Kidney (tissue), 14 donors: Measurements from ENCODE around the gene PARP12. TPM values are rescaled to one million over a fixed set of nuclear protein-coding genes. Genes with fewer than 3 reads are reported as not detected.

Experiments used
- DNase-seq, 5 donors: peaks; one replicate each; pipeline ENCODE4 v3.0.0-alpha.2; 2013 to 2020
- FAIRE-seq: peaks from 2 replicates; lab custom pipeline; 2012; peaks lifted over from hg19 to GRCh38; lab: Jason Lieb, UNC
- H3K27ac ChIP-seq, 2 donors: one replicate each; pipeline ENCODE4 v1.7.0; 2013; ENCODE audit warnings: low read depth in 2 of 2, low read length in 2 of 2, inconsistent platforms in 1 of 2
- H3K27me3 ChIP-seq: one replicate; pipeline ENCODE4 v1.7.1; 2013; ENCODE audit warnings: low read length, inconsistent platforms; ENCODE audit not compliant: control insufficient read depth, insufficient read depth
- H3K36me3 ChIP-seq, 3 donors: one replicate each; pipeline versions ENCODE4 v1.7.0 to v1.7.1; 2013; ENCODE audit warnings: low read length in 3 of 3, control low read depth in 1 of 3, inconsistent platforms in 1 of 3; ENCODE audit not compliant: insufficient read depth in 3 of 3, control insufficient read depth in 2 of 3
- H3K4me1 ChIP-seq, 3 donors: one replicate each; pipeline versions ENCODE4 v1.7.0 to v1.7.1; 2013; ENCODE audit warnings: low read length in 3 of 3, inconsistent platforms in 1 of 3, low read depth in 1 of 3; ENCODE audit not compliant: control insufficient read depth in 2 of 3, insufficient read depth in 2 of 3
- H3K4me3 ChIP-seq, 3 donors: one replicate each; pipeline versions ENCODE4 v1.7.0 to v1.8.1; 2013; ENCODE audit warnings: low read length in 3 of 3, control low read depth in 1 of 3, inconsistent platforms in 1 of 3
- H3K9ac ChIP-seq, 3 donors: one replicate each; pipeline versions ENCODE4 v1.7.0 to v1.7.1; 2013; ENCODE audit warnings: low read length in 3 of 3, control low read depth in 1 of 3, inconsistent platforms in 1 of 3
- H3K9me3 ChIP-seq, 3 donors: one replicate each; pipeline versions ENCODE4 v1.7.0 to v1.7.1; 2013; ENCODE audit warnings: low read length in 3 of 3, control low read depth in 1 of 3, inconsistent platforms in 1 of 3; ENCODE audit not compliant: control insufficient read depth in 2 of 3, insufficient read depth in 1 of 3
- intact Hi-C: fragments of 100-400 bp; cut with DNase I; formaldehyde crosslinking; loops from one replicate; pipeline ENCODE4 v1.11.1; 2022
- polyA plus RNA-seq: library from polyadenylated mRNA; stranded (reverse); fragments of 350-450 nt; fragmentation: Illumina TruSeq; extraction: RNeasy Lipid Tissue Mini Kit (QIAGEN cat#74804); gene quantifications from one replicate; pipeline ENCODE4 v1.2.3, GENCODE V29; 2014; ENCODE audit warnings: low read depth, low replicate concordance; ENCODE audit not compliant: insufficient read depth
- total RNA-seq: library from RNA; stranded (reverse); fragmentation: NEBNext Ultra II Directional; extraction: Animal tissue kit (Norgen Biotek cat#: 25700); gene quantifications from one replicate; pipeline ENCODE4 v1.2.1, GENCODE V29; 2021
- TF ChIP-seq, protein P1 (sequence below): IDR thresholded peaks from 3 replicates; pipeline ENCODE4 v1.5.1; 2012; ENCODE audit warnings: mild to moderate bottlenecking, moderate library complexity, borderline replicate concordance; ENCODE audit not compliant: insufficient read depth; ENCODE audit errors: extremely low read depth
- donor health status: control.
- donor health status: control.
- donor health status: control.
- donor health status: control.
- donor health status: control.
- donor health status: DM: yes; HTN: yes; CAD: no.
- donor health status: Normal renal cell carcinoma (clear cell type).

The PARP12 gene
- total and polyA plus RNA-seq, 2 donors from 2014 or later = 15.2 to 40.2 TPM

DNA sequence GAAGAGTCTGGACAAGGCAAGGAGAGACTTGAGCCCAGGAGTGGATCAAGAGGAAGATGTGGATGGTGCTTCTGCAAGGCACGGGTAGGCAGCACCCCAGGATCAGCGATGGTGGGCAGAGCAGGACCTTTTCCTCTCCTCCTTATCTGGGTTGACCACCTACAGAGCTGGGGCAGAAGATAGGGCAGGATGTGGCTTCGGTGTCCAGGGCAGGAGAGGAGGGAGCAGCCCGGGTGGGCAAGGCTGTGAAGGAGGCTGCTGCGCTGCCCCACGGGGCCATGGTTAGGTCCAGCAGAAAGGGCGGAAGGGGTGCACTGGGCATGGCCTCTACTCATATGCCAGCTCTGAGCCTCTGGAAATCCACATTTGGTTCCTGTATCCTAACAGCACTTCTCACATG lies 20.0 kb upstream of the PARP12 start:
- Histone ChIP-seq H3K27ac (no peak overlapping the region), H3K36me3 (peaks cover 0 to 5% (median 0%) of the 10 kb centered on the region in 3 donors), H3K4me3 (no peak overlapping the region), H3K9ac (no peak overlapping the region), H3K27me3 (no peaks in the 10 kb centered on the region), H3K9me3 (no peaks in the 10 kb centered on the region), H3K4me1 (no peaks in the 10 kb centered on the region)
- DNase-seq = no peak
- TF ChIP-seq, protein P1, sequence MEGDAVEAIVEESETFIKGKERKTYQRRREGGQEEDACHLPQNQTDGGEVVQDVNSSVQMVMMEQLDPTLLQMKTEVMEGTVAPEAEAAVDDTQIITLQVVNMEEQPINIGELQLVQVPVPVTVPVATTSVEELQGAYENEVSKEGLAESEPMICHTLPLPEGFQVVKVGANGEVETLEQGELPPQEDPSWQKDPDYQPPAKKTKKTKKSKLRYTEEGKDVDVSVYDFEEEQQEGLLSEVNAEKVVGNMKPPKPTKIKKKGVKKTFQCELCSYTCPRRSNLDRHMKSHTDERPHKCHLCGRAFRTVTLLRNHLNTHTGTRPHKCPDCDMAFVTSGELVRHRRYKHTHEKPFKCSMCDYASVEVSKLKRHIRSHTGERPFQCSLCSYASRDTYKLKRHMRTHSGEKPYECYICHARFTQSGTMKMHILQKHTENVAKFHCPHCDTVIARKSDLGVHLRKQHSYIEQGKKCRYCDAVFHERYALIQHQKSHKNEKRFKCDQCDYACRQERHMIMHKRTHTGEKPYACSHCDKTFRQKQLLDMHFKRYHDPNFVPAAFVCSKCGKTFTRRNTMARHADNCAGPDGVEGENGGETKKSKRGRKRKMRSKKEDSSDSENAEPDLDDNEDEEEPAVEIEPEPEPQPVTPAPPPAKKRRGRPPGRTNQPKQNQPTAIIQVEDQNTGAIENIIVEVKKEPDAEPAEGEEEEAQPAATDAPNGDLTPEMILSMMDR = no peak
- intact Hi-C loops = no loop called here
- FAIRE-seq = no peak

DNA sequence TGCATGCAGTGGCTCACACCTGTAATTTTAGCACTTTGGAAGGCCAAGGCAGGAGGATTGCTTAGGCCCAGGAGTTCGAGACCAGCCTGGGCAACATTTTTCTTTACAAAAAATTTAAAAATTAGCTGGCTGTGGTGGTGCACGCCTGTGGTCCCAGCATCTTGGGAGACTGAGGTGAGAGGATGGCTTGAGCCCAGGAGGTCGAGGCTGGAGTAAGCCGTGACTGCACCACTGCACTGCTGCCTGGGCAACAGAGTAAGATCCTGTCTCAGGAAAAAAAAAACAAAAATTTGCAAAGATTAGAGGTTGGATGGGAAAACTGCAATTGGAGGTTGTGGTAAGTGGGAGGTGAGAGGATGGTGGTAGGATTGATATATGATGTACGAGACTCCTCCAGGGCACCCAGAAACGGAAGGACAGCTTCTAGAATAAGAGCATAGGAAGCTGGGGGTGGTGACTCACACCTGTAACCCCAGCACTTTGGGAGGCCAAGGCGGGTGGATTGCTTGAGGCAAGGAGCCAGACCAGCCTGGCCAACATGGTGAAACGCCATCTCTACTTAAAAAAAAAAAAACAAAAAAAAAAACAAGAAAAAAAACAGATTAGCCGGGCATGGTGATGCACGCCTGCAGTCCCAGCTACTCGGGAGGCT lies 19.1 kb upstream of the PARP12 start:
- no peak for DNase-seq
- Histone ChIP-seq H3K36me3 (peaks cover 0 to 4% (median 0%) of the 10 kb centered on the region in 3 donors), H3K9ac (no peak overlapping the region), H3K27ac (no peak overlapping the region), H3K27me3 (no peaks in the 10 kb centered on the region), H3K4me1 (no peaks in the 10 kb centered on the region), H3K9me3 (no peaks in the 10 kb centered on the region), H3K4me3 (no peak overlapping the region)
- TF ChIP-seq, protein P1 = no peak
- intact Hi-C loops = no loop called here
- FAIRE-seq = no peak

DNA sequence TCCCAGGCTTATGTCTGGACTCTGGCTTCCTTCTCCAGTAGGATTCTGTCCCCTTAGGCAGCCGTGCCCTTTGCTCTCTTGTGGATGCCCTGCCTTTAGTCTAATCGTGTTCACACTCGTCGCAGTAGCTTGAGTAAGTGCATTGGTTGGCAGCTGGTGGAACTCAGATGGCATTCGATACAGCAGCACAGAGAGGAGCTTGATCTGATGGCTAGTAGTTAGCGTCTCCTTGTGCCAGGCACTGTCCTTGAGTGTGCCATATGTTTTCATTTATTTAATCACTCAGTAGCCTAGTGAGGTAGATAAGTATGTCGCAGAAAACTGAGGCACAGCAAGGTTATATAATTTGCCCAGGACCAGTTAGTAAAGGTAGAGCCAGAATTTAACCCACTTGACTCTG lies 18.2 kb upstream of the PARP12 start:
- intact Hi-C loops = no loop called here
- TF ChIP-seq, protein P1 = no peak

More for the DNA sequence above, 18.2 kb upstream of the PARP12 start:
- Histone ChIP-seq H3K36me3 (no peaks in the 10 kb centered on the region), H3K9ac (no peak overlapping the region), H3K4me1 (no peaks in the 10 kb centered on the region), H3K27me3 (no peaks in the 10 kb centered on the region), H3K27ac (no peak overlapping the region), H3K4me3 (no peak overlapping the region), H3K9me3 (no peaks in the 10 kb centered on the region)
- DNase-seq = no peak
- FAIRE-seq = no peak
